SK-N-SH (cell line): ENCODE results near the gene NNT. TPM values are rescaled to one million over a fixed set of nuclear protein-coding genes. Genes with fewer than 3 reads are reported as not detected.
"Not testable (repeated sequence)": the region's sequence is repeated elsewhere in the genome, so short reads cannot be mapped to it uniquely, and the experiment has no call there.

Source experiments
- CTCF ChIA-PET: fragments of 300-600, 350-600 bp; formaldehyde crosslinking; extraction: SDS; loops from one replicate; lab custom pipeline; 2021; lab: Yijun Ruan, JAX
- POLR2A ChIA-PET: fragments of 350-600 bp; sonication (Branson Sonifier 250); formaldehyde crosslinking; extraction: SDS; loops from one replicate; lab custom pipeline; 2020; ENCODE audit warnings: antibody characterized with exemption, inconsistent platforms; lab: Yijun Ruan, JAX
- DNase-seq: peaks from one replicate; pipeline ENCODE4 v3.0.0; 2012
- H2AFZ ChIP-seq: fragments of 200-600 bp; sonication (generic); 2 replicates; pipeline ENCODE4 v1.8.1; 2016; ENCODE audit warnings: antibody characterized with exemption, mild to moderate bottlenecking, low read depth
- H3F3A ChIP-seq: fragments of 200-600 bp; sonication (generic); replicated peaks from 2 replicates; pipeline ENCODE3; 2016; ENCODE audit warnings: antibody characterized with exemption, mild to moderate bottlenecking; ENCODE audit not compliant: insufficient read depth
- H3K27ac ChIP-seq, 2 experiments: fragments of 200-500 bp in 1 of 2; fragments of 200-600 bp in 1 of 2; sonication (Bioruptor generic) in 1 of 2; sonication (generic), shearing (Covaris generic) in 1 of 2; 2 replicates each; pipeline versions ENCODE4 v1.5.1 to v1.6.1; 2014 to 2016; ENCODE audit warnings: low read depth in 2 of 2, inconsistent platforms in 1 of 2, low read length in 1 of 2, mild to moderate bottlenecking in 1 of 2, mixed read lengths in 1 of 2
- H3K27me3 ChIP-seq: fragments of 200-600 bp; sonication (generic), shearing (Covaris generic); 2 replicates; pipeline ENCODE4 v1.6.1; 2016; ENCODE audit warnings: mixed run types; ENCODE audit not compliant: insufficient read depth
- H3K36me3 ChIP-seq, 2 experiments: fragments of 200-500 bp in 1 of 2; fragments of 200-600 bp in 1 of 2; sonication (Bioruptor generic) in 1 of 2; sonication (generic) in 1 of 2; replicated peaks in 1 of 2; 2 replicates each; pipeline versions ENCODE3 to v1.5.1; 2014 to 2016; ENCODE audit warnings: low read length in 1 of 2, mild to moderate bottlenecking in 1 of 2; ENCODE audit not compliant: insufficient read depth in 2 of 2, control insufficient read depth in 1 of 2
- H3K4me1 ChIP-seq, 2 experiments: fragments of 200-500 bp in 1 of 2; fragments of 200-600 bp in 1 of 2; sonication (Bioruptor generic) in 1 of 2; sonication (generic), shearing (Covaris generic) in 1 of 2; 2 replicates each; pipeline versions ENCODE4 v1.5.1 to v1.6.1; 2014 to 2016; ENCODE audit warnings: low read depth in 1 of 2, low read length in 1 of 2, mixed run types in 1 of 2; ENCODE audit not compliant: insufficient read depth in 2 of 2, control insufficient read depth in 1 of 2
- H3K4me2 ChIP-seq: fragments of 200-600 bp; sonication (generic), shearing (Covaris generic); 2 replicates; pipeline ENCODE4 v1.6.1; 2017; ENCODE audit warnings: mixed run types
- H3K4me3 ChIP-seq, 2 experiments: fragments of 200-500 bp in 1 of 2; fragments of 200-600 bp in 1 of 2; sonication (Bioruptor generic) in 1 of 2; sonication (generic), shearing (Covaris generic) in 1 of 2; 2 replicates each; pipeline versions ENCODE4 v1.5.1 to v1.8.1; 2014 to 2016; ENCODE audit warnings: low read depth in 2 of 2, inconsistent platforms in 1 of 2, low read length in 1 of 2, mild to moderate bottlenecking in 1 of 2, mixed read lengths in 1 of 2, moderate library complexity in 1 of 2
- H3K79me2 ChIP-seq: fragments of 200-600 bp; sonication (generic); 2 replicates; pipeline ENCODE4 v1.8.1; 2017; ENCODE audit warnings: mild to moderate bottlenecking; ENCODE audit not compliant: insufficient read depth
- H3K9ac ChIP-seq: fragments of 200-600 bp; sonication (generic); 2 replicates; pipeline ENCODE4 v1.6.1; 2017; ENCODE audit warnings: mixed run types
- H3K9me2 ChIP-seq: fragments of 200-600 bp; sonication (generic); 2 replicates; pipeline ENCODE4 v1.6.1; 2017; ENCODE audit warnings: mixed run types
- H3K9me3 ChIP-seq: fragments of 200-600 bp; sonication (generic); 2 replicates; pipeline ENCODE4 v1.6.1; 2017; ENCODE audit warnings: mixed run types, mild to moderate bottlenecking, moderate library complexity
- H4K20me1 ChIP-seq: fragments of 200-600 bp; sonication (generic); 2 replicates; pipeline ENCODE4 v1.6.1; 2017; ENCODE audit warnings: mild to moderate bottlenecking, mixed run types; ENCODE audit not compliant: insufficient read depth
- CTCF ChIP-seq: fragments of 200-600 bp; sonication (generic); IDR thresholded peaks from 2 replicates; pipeline ENCODE4 v1.6.1; 2017; ENCODE audit warnings: antibody characterized with exemption, mild to moderate bottlenecking, moderate library complexity
- FOXJ3 ChIP-seq: sonication (generic); formaldehyde crosslinking; IDR thresholded peaks from 2 replicates; pipeline ENCODE4 v1.5.1; 2020; ENCODE audit warnings: mild to moderate bottlenecking, missing genetic modification reagents
- FOXM1 ChIP-seq: IDR thresholded peaks from 2 replicates; pipeline ENCODE4 v1.4.0; 2012; ENCODE audit warnings: low read depth, mild to moderate bottlenecking
- IRF3 ChIP-seq: fragments of 150-350 bp; IDR thresholded peaks from 2 replicates; pipeline ENCODE4 v1.6.1; 2016; ENCODE audit warnings: mild to moderate bottlenecking, low read depth, low read length
- NFIC ChIP-seq: IDR thresholded peaks from 2 replicates; pipeline ENCODE4 v1.4.0; 2012; ENCODE audit warnings: borderline replicate concordance
- RAD21 ChIP-seq: IDR thresholded peaks from 2 replicates; pipeline ENCODE4 v1.6.1; 2012; ENCODE audit warnings: mild to moderate bottlenecking, low read length
- REST ChIP-seq: IDR thresholded peaks from 2 replicates; pipeline ENCODE4 v1.6.1; 2012; ENCODE audit warnings: mild to moderate bottlenecking, low read depth, low read length, moderate library complexity
- RFX5 ChIP-seq: IDR thresholded peaks from 2 replicates; pipeline ENCODE4 v1.6.1; 2012; ENCODE audit warnings: mild to moderate bottlenecking, improper control_type of control experiment, low read length
- RXRA ChIP-seq: IDR thresholded peaks from 2 replicates; pipeline ENCODE4 v1.4.0; 2012; ENCODE audit warnings: low read depth, mild to moderate bottlenecking, borderline replicate concordance
- SIN3A ChIP-seq: IDR thresholded peaks from 2 replicates; pipeline ENCODE4 v1.6.1; 2012; ENCODE audit warnings: low read depth, mild to moderate bottlenecking, low read length, moderate library complexity, borderline replicate concordance
- SMC3 ChIP-seq: IDR thresholded peaks from 2 replicates; pipeline ENCODE4 v1.6.1; 2012; ENCODE audit warnings: low read depth, low read length, improper control_type of control experiment
- USF1 ChIP-seq: IDR thresholded peaks from 2 replicates; pipeline ENCODE4 v1.4.0; 2012; ENCODE audit warnings: low read depth, borderline replicate concordance
- YY1 ChIP-seq: IDR thresholded peaks from 2 replicates; pipeline ENCODE4 v1.4.0; 2012; ENCODE audit warnings: low read depth, mild to moderate bottlenecking
- ZBTB33 ChIP-seq: IDR thresholded peaks from 2 replicates; pipeline ENCODE4 v1.4.0; 2012; ENCODE audit warnings: low read depth, borderline replicate concordance
- WGBS: methylation state at CpG from one replicate; pipeline ENCODE4 v1.1.6; 2017; ENCODE audit warnings: low lambda C conversion rate; 5-methylcytosine and 5-hydroxymethylcytosine counted together
- polyA plus RNA-seq, 3 experiments: library from polyadenylated mRNA; depleted of rRNA; stranded (reverse); fragments of >200 nt; gene quantifications; 2 replicates each; pipeline ENCODE4 v1.2.3, GENCODE V29; 2012

The NNT gene
- polyA plus RNA-seq, 1 of the 3 experiments (the other 2 are of a cell fraction) = 21.9 TPM

- POLR2A ChIA-PET = no interaction called here
- Histone ChIP-seq H3K36me3 (no peaks in the 10 kb centered on the region), H3K79me2 (no peaks in the 10 kb centered on the region), H3K27ac (no peak overlapping the region), H3K9me2 (no peaks in the 10 kb centered on the region), H3K4me1 (no peaks in the 10 kb centered on the region), H4K20me1 (no peaks in the 10 kb centered on the region), H3K27me3 (no peaks in the 10 kb centered on the region), H3K4me3 (no peak overlapping the region), H3K9me3 (no peaks in the 10 kb centered on the region), H3F3A (no peaks in the 10 kb centered on the region), H2AFZ (no peak overlapping the region), H3K9ac (no peak overlapping the region), H3K4me2 (no peak overlapping the region)
- TF ChIP-seq IRF3 (no peak), RXRA (no peak), USF1 (no peak), ZBTB33 (no peak), FOXJ3 (no peak), RFX5 (no peak), RAD21 (no peak), CTCF (no peak), FOXM1 (no peak), NFIC (no peak), YY1 (no peak), SIN3A (no peak), SMC3 (no peak), REST (no peak)
- CTCF ChIA-PET = interaction anchor here (0.7 kb wide), 1 partner anchor 10 kb away, joined by 3 read pairs; no protein-coding TSS in a partner anchor
- DNase-seq = no peak
These were observed 10.6 kb upstream of the NNT start for GRCh38 chr5:43592363-43592762.

GRCh38 chr5:43598927-43599326 is 4.1 kb upstream of the NNT start:
- DNase-seq, H2AFZ ChIP-seq, H4K20me1 ChIP-seq, H3F3A ChIP-seq, H3K9me3 ChIP-seq, H3K4me3 ChIP-seq, POLR2A ChIA-PET, H3K36me3 ChIP-seq, H3K27ac ChIP-seq, H3K27me3 ChIP-seq, H3K4me2 ChIP-seq, H3K9ac ChIP-seq, H3K9me2 ChIP-seq: not testable (repeated sequence)
- peaks cover 17% of the 10 kb centered on the region for H3K79me2 ChIP-seq
- 88% methylated on average over 1 of the region's 1 CpG for WGBS
- CTCF ChIA-PET = interaction anchor here (0.9 to 1.2 kb wide), 2 partner anchors 41 to 115 kb away, joined by 3 read pairs; no protein-coding TSS in a partner anchor
- H3K4me1 ChIP-seq = peaks cover 5 to 12% of the 10 kb centered on the region in 2 experiments; a peak in 2 of 4 replicates
